ENCODE results near the gene BAIAP2L2.

BAIAP2L2 gene

DNA sequence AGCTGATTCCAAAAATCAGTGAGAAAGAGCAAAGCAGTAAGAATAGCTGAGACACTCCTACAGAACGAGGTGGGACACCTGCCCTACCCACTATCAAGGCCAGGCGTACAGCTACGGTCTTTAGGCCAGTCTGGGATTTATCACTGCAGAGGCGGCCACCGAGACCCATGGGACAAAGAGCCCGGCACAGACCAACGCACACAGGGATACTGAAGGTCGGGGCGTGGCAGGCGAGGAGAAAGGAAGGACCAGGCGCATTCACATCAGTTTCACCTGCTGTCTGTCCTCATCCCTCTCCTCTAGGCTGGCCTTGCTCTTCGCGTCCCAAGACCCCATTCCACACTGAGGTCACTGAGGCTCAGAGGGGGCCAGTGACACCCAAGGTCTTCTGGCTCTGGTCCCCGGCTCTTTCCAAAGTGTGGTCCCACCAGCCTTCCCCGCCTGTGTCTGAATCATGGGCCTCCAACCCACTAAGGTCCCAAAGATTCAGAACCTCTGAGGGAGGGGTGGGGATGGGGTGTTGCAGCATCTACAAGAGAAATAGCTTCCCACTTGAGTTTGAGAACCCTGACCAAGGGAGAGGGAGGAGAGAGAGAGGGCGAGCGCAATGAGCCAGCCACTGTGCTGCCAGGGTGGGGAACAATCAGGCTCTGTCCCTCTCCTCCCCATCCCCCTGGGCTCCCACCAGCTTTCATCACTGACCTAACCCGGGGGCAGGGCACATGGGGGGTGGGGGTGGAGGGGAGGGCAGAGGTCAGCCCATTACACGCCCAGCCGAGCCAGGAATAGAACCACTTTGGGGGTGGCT, 60.5 kb downstream of the BAIAP2L2 start:
- no peak overlapping the region for H3K4me3 ChIP-seq (ENCODE audit: low read depth, low read length)
- DNase-seq (ENCODE audit: low read depth), result no peak
- no peak for TF ChIP-seq CTCF (IDR thresholded peaks at IDR 0.05; ENCODE audit: insufficient read depth, low read depth, low read length, missing control alignments)

- no peak for TF ChIP-seq CTCF (IDR thresholded peaks at IDR 0.05; ENCODE audit: insufficient read depth, low read depth, low read length, missing control alignments)
- no peak for DNase-seq (ENCODE audit: low read depth)
- H3K4me3 ChIP-seq (ENCODE audit: low read depth, low read length), result no peak overlapping the region
Observed at GRCh38 chr22:38046070-38046748, 64.3 kb downstream of the BAIAP2L2 start.

- no peak for DNase-seq (ENCODE audit: low read depth)
- H3K4me3 ChIP-seq (ENCODE audit: low read depth, low read length), result no peak overlapping the region
- TF ChIP-seq CTCF (IDR thresholded peaks at IDR 0.05; ENCODE audit: insufficient read depth, low read depth, low read length, missing control alignments), result no peak
Observed at GRCh38 chr22:38043151-38044039, 67.1 kb downstream of the BAIAP2L2 start.

DNA sequence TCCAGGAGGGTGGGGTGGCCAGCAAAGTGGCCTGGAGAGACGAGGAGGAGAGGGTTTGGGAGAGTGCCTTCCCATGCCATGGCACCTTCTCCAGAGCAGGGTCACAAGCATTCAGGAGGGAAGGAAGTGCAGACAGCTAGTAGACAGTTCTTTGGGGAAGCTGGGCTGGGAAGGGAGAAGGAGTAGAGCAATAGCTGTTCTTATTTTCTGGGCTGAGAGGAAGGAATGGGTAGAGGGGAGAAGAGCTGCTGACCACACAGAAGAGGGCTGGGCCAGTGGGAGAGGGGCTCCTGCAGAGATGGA, 68.0 kb downstream of the BAIAP2L2 start:
- TF ChIP-seq CTCF (IDR thresholded peaks at IDR 0.05; ENCODE audit: insufficient read depth, low read depth, low read length, missing control alignments), result no peak
- no peak overlapping the region for H3K4me3 ChIP-seq (ENCODE audit: low read depth, low read length)
- no peak for DNase-seq (ENCODE audit: low read depth)

- no peak for TF ChIP-seq CTCF (IDR thresholded peaks at IDR 0.05; ENCODE audit: insufficient read depth, low read depth, low read length, missing control alignments)
- no peak overlapping the region for H3K4me3 ChIP-seq (ENCODE audit: low read depth, low read length)
- no peak for DNase-seq (ENCODE audit: low read depth)
Observed at GRCh38 chr22:38041760-38042487, 68.6 kb downstream of the BAIAP2L2 start.

DNA sequence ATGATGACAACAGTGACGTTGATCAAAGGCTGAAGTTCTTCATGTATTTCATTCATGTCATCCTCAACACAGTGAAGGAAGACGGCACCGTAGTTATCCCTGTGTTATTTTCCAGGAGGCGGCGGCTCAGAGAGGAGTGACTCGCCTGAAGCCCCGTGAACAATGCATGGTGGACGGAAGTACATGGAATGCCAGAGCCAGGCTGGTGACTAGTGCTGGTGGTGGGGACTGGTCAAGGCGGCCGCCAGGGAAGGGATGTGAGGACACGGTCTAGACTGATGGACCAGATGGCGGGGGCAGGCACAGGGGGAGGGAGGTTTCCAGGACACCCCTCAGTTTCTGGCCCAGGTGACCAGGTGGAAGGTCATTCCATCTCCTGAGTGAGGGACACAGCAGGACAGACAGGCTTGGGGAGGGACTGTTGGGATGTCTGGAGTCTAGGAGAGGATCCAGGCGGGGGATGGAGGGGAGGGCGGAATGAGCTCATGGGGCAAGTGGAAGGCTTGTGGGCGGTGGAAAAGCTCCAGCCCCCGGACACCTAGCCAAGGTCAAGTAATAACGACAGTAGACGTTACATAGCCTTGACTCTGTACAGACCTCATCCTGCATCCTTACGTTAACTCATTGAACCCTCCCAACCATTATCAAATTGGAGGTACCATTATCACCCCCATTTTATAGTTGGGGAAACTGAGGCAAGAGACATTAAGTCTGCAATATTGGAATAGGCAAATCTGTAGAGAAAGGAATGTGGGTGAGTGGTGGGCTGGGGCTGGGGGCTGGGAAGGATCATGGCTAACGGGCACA, 69.3 kb downstream of the BAIAP2L2 start:
- DNase-seq (ENCODE audit: low read depth), result no peak
- TF ChIP-seq CTCF (IDR thresholded peaks at IDR 0.05; ENCODE audit: insufficient read depth, low read depth, low read length, missing control alignments), result no peak

More for the DNA sequence above, 69.3 kb downstream of the BAIAP2L2 start:
- no peak overlapping the region for H3K4me3 ChIP-seq (ENCODE audit: low read depth, low read length)
